NCI-H1694 treated with DMSO at 0.1 percent for 48 hours (cell line): Measurements from ENCODE around the gene CYB561D1.

ENCODE experiments used
- DNase-seq: peaks from one replicate; lab custom pipeline; 2025; lab: John Stamatoyannopoulos, UW

The CYB561D1 gene

GRCh38 chr1:109501644-109502363, 7.9 kb downstream of the CYB561D1 start:
- DNase-seq = no peak

GRCh38 chr1:109502364-109502851, 8.5 kb downstream of the CYB561D1 start:
- DNase-seq = no peak

- DNase-seq = no peak
These were observed 10.0 kb downstream of the CYB561D1 start for GRCh38 chr1:109503935-109504334.

GRCh38 chr1:109504974-109505373, 11.1 kb downstream of the CYB561D1 start:
- DNase-seq = no peak

- DNase-seq = no peak
These were observed 14.3 kb downstream of the CYB561D1 start for GRCh38 chr1:109508001-109508872.

- DNase-seq = no peak
These were observed 14.9 kb downstream of the CYB561D1 start for GRCh38 chr1:109508873-109509175.

- peak; percentile 30 for DNase-seq
These were observed 15.6 kb downstream of the CYB561D1 start, which contains the start of gene AMIGO1 for GRCh38 chr1:109509176-109510134. TSS of gene AMIGO1 (minus strand) at chr1:109509727. CDS start at chr1:109508912, 815 bp downstream.

- DNase-seq = no peak
These were observed 19.3 kb downstream of the CYB561D1 start for GRCh38 chr1:109513110-109513710.

- DNase-seq = no peak
These were observed 21.0 kb downstream of the CYB561D1 start for GRCh38 chr1:109514846-109515245.

GRCh38 chr1:109516872-109517271, 23.0 kb downstream of the CYB561D1 start:
- DNase-seq = peak; percentile 41

GRCh38 chr1:109517337-109517736, 23.4 kb downstream of the CYB561D1 start:
- DNase-seq = no peak

- no peak for DNase-seq
These were observed 27.4 kb downstream of the CYB561D1 start for GRCh38 chr1:109521002-109521951.

GRCh38 chr1:109522026-109522425, 28.1 kb downstream of the CYB561D1 start:
- DNase-seq = no peak

GRCh38 chr1:109523706-109524105, 29.8 kb downstream of the CYB561D1 start:
- DNase-seq = no peak

- DNase-seq = no peak
These were observed 33.4 kb downstream of the CYB561D1 start for GRCh38 chr1:109527098-109527811.

- peak; percentile 74 for DNase-seq
These were observed 34.2 kb downstream of the CYB561D1 start for GRCh38 chr1:109527846-109528695.

GRCh38 chr1:109528712-109529111, 34.8 kb downstream of the CYB561D1 start:
- DNase-seq = no peak

- peak; percentile 69 for DNase-seq
These were observed 36.1 kb downstream of the CYB561D1 start for GRCh38 chr1:109529881-109530456.
